HepG2 (cell line): Measurements from ENCODE around the gene TMEM131L. TPM values are rescaled to one million over a fixed set of nuclear protein-coding genes. Genes with fewer than 3 reads are reported as not detected.

Source experiments
- AFF4 ChIP-seq: sonication (generic); formaldehyde crosslinking; IDR thresholded peaks from 2 replicates; pipeline ENCODE4 v1.4.0; 2020; ENCODE audit warnings: missing genetic modification reagents
- ETS1 ChIP-seq: sonication (generic); formaldehyde crosslinking; IDR thresholded peaks from 2 replicates; pipeline ENCODE4 v1.4.0; 2020; ENCODE audit warnings: missing genetic modification reagents
- HNF1B ChIP-seq: sonication (generic); formaldehyde crosslinking; IDR thresholded peaks from 2 replicates; pipeline ENCODE4 v1.5.1; 2020; ENCODE audit warnings: mild to moderate bottlenecking, moderate library complexity, missing genetic modification reagents
- HOXD1 ChIP-seq: sonication (generic); formaldehyde crosslinking; IDR thresholded peaks from 2 replicates; pipeline ENCODE4 v1.5.0; 2020; ENCODE audit warnings: missing genetic modification reagents
- MTF1 ChIP-seq: sonication (generic); formaldehyde crosslinking; IDR thresholded peaks from 2 replicates; pipeline ENCODE4 v1.5.0; 2020; ENCODE audit warnings: missing genetic modification reagents
- MXI1 ChIP-seq: IDR thresholded peaks from 3 replicates; pipeline ENCODE4 v1.6.1; 2012; ENCODE audit warnings: low read depth, low read length, inconsistent platforms, borderline replicate concordance
- MYPOP ChIP-seq: sonication (generic); formaldehyde crosslinking; IDR thresholded peaks from 2 replicates; pipeline ENCODE4 v1.8.1; 2023; ENCODE audit warnings: mild to moderate bottlenecking, moderate library complexity, missing genetic modification reagents
- NR1H2 ChIP-seq: sonication (generic); formaldehyde crosslinking; IDR thresholded peaks from 2 replicates; pipeline ENCODE4 v1.8.1; 2022; ENCODE audit warnings: low read depth, missing genetic modification reagents, borderline replicate concordance
- PHF5A ChIP-seq: IDR thresholded peaks from one replicate; pipeline ENCODE4 v1.6.1; 2018; ENCODE audit warnings: low read depth, missing genetic modification reagents; ENCODE audit not compliant: unreplicated experiment
- SIN3A ChIP-seq: IDR thresholded peaks from 2 replicates; pipeline ENCODE4 v1.6.1; 2011; ENCODE audit warnings: low read depth, mild to moderate bottlenecking, control low read depth, low read length, borderline replicate concordance
- SP2 ChIP-seq: sonication (generic); formaldehyde crosslinking; IDR thresholded peaks from 2 replicates; pipeline ENCODE4 v1.5.1; 2020; ENCODE audit warnings: mild to moderate bottlenecking, missing genetic modification reagents
- SPEN ChIP-seq: sonication (generic); formaldehyde crosslinking; IDR thresholded peaks from 2 replicates; pipeline ENCODE4 v1.5.1; 2020; ENCODE audit warnings: low read depth, mild to moderate bottlenecking, missing genetic modification reagents
- ZBED4 ChIP-seq: sonication (generic); formaldehyde crosslinking; IDR thresholded peaks from 2 replicates; pipeline ENCODE4 v1.4.0; 2020; ENCODE audit warnings: missing genetic modification reagents, borderline replicate concordance
- ZNF614 ChIP-seq: IDR thresholded peaks from 2 replicates; pipeline ENCODE4 v1.6.1; 2018; ENCODE audit warnings: missing biosample characterization, missing genetic modification reagents, inconsistent platforms, borderline replicate concordance
- ZNF672 ChIP-seq: sonication (generic); formaldehyde crosslinking; IDR thresholded peaks from 2 replicates; pipeline ENCODE4 v1.8.1; 2022; ENCODE audit warnings: missing genetic modification reagents
- ZSCAN21 ChIP-seq: sonication (generic); formaldehyde crosslinking; IDR thresholded peaks from 2 replicates; pipeline ENCODE4 v1.8.0; 2022; ENCODE audit warnings: mild to moderate bottlenecking, missing genetic modification reagents, moderate library complexity, borderline replicate concordance
- polyA plus RNA-seq, 8 experiments: library from polyadenylated mRNA; depleted of rRNA in 3 of 8; stranded (reverse) in 7 of 8; unstranded in 1 of 8; fragments of >200 nt; fragmentation: Illumina TruSeq in 4 of 8; extraction: Trizol in 4 of 8; gene quantifications; 2 replicates each; pipeline versions ENCODE4 v1.2.1 to v1.2.3, GENCODE V29; 2011 to 2016; ENCODE audit warnings: low read depth in 4 of 8, missing spikeins in 1 of 8, mixed read lengths in 1 of 8; ENCODE audit not compliant: insufficient read depth in 1 of 8
- total RNA-seq, 5 experiments: library from RNA; depleted of rRNA; stranded (reverse); fragments of >200 nt; fragmentation: Illumina TruSeq; extraction: Trizol; gene quantifications; 2 replicates each; pipeline ENCODE4 v1.2.3, GENCODE V29; 2016; ENCODE audit warnings: low read depth in 1 of 5

The TMEM131L gene
- total and polyA plus RNA-seq, 2 of the 13 experiments (the other 11 are each of a cell fraction or from before 2014, with no cell fraction given) = 2.2 to 4.5 TPM

GRCh38 chr4:153466081-153466948 lies at the start of gene TMEM131L (continued):
- TF ChIP-seq ZBED4 (CRISPR knock-in tag) = no peak
- peak; percentile 92 for TF ChIP-seq MYPOP (CRISPR knock-in tag)
- no peak for TF ChIP-seq SP2 (CRISPR knock-in tag)
- TF ChIP-seq MXI1 = peak; percentile 27; the same call in 1 of the 3 replicates
- TF ChIP-seq ZNF614 (CRISPR knock-in tag) = no peak
- no peak for TF ChIP-seq AFF4 (CRISPR knock-in tag)
- no peak for TF ChIP-seq SIN3A
- TF ChIP-seq NR1H2 (CRISPR knock-in tag) = no peak
- TF ChIP-seq HNF1B (CRISPR knock-in tag) = 0 out of 2 replicates have a peak, but pooled peaks have one; percentile 8
- TF ChIP-seq ETS1 (CRISPR knock-in tag) = no peak
- no peak for TF ChIP-seq HOXD1
- no peak for TF ChIP-seq PHF5A
- TF ChIP-seq SPEN (CRISPR knock-in tag) = no peak
- TF ChIP-seq MTF1 (CRISPR knock-in tag) = 0 out of 2 replicates have a peak, but pooled peaks have one; percentile 22
- 0 out of 2 replicates have a peak, but pooled peaks have one; percentile 32 for TF ChIP-seq ZNF672 (CRISPR knock-in tag)
- 0 out of 2 replicates have a peak, but pooled peaks have one; percentile 47 for TF ChIP-seq ZSCAN21
